ENCODE results near the gene SMARCAL1. TPM values are rescaled to one million over a fixed set of nuclear protein-coding genes. Genes with fewer than 3 reads are reported as not detected.

Gene SMARCAL1
- total RNA-seq, 2 donors from 2014 or later: 15.3 to 32.2 TPM

DNA sequence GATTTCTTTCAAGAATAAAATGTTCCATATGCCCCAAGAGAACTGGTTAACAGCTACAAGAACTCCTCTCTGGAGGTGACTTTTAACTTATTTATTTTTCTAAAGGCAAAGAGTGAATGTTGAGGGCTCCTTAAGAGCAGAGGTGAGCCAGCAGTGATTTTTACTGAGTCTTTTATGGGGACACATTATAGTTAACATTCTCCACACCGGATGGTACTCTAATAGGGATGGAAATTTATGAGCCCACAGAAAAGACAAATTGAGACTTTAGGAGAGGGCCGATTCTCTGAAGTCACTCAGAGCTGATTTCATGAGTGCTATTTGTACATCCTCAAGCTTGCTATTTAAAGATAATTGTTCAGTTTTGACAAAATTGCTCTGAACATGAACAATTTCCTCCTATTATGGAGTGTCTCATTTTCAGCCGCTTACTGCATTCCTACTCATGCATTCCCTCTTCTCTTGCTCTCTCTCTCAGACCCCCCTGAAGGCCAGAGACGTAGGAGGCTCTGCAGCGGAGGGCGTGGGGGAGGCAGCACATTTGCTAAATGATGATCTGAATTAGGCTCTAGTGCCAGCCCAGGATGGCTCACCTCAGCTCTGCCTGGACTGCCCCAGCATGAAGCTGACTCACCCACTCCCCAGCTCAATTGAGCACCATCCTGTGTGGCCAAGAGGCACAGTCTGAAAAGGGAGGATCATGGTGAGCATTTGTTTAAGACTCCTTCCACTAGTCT lies 80.5 kb downstream of the SMARCAL1 start:
- no peaks in the 10 kb centered on the region for H3K9me3 ChIP-seq
- WGBS: 32% methylated on average over 6 of the region's 6 CpGs
- H3K27me3 ChIP-seq (replicated peaks; ENCODE audit: insufficient read depth): no peaks in the 10 kb centered on the region
- DNase-seq (ENCODE audit: low spot score): no peak
- intact Hi-C loops (cut with DNase I): no loop called here
- H3K4me1 ChIP-seq (replicated peaks): no peaks in the 10 kb centered on the region
- H3K27ac ChIP-seq: no peak overlapping the region
- TF ChIP-seq POLR2AphosphoS5 (IDR thresholded peaks at IDR 0.05): no peak
- TF ChIP-seq POLR2A (IDR thresholded peaks at IDR 0.05): no peak
- TF ChIP-seq, protein P1, sequence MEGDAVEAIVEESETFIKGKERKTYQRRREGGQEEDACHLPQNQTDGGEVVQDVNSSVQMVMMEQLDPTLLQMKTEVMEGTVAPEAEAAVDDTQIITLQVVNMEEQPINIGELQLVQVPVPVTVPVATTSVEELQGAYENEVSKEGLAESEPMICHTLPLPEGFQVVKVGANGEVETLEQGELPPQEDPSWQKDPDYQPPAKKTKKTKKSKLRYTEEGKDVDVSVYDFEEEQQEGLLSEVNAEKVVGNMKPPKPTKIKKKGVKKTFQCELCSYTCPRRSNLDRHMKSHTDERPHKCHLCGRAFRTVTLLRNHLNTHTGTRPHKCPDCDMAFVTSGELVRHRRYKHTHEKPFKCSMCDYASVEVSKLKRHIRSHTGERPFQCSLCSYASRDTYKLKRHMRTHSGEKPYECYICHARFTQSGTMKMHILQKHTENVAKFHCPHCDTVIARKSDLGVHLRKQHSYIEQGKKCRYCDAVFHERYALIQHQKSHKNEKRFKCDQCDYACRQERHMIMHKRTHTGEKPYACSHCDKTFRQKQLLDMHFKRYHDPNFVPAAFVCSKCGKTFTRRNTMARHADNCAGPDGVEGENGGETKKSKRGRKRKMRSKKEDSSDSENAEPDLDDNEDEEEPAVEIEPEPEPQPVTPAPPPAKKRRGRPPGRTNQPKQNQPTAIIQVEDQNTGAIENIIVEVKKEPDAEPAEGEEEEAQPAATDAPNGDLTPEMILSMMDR (IDR thresholded peaks at IDR 0.05): no peak
- H3K36me3 ChIP-seq: no peaks in the 10 kb centered on the region
- H3K4me3 ChIP-seq: no peak overlapping the region

DNA sequence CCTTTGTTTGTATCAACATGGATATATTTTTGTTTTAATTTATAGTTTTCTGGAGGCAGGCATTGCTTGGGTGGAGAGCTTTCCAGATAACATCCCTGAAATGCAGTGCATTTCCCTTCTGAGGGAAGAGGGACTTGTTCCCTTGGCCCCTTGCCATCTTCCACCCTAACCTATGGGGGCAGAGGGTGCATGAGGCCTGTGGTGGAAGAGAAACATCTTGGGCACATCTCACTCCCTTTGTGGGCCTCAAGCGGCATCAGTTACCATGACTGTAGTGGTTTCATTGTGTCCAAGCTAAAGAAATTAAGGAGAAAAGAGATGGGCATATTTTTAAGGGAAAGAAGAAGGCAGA lies 81.0 kb downstream of the SMARCAL1 start:
- WGBS: 88% methylated on average over 1 of the region's 1 CpG
- Histone ChIP-seq H3K9me3 (no peaks in the 10 kb centered on the region), H3K4me3 (no peak overlapping the region), H3K4me1 (replicated peaks) (no peaks in the 10 kb centered on the region), H3K27ac (no peak overlapping the region), H3K36me3 (no peaks in the 10 kb centered on the region), H3K27me3 (replicated peaks; ENCODE audit: insufficient read depth) (no peaks in the 10 kb centered on the region)
- TF ChIP-seq POLR2A (IDR thresholded peaks at IDR 0.05) (no peak), POLR2AphosphoS5 (IDR thresholded peaks at IDR 0.05) (no peak)
- TF ChIP-seq, protein P1 (IDR thresholded peaks at IDR 0.05): no peak
- no peak for DNase-seq (ENCODE audit: low spot score)
- intact Hi-C loops (cut with DNase I): no loop called here

DNA sequence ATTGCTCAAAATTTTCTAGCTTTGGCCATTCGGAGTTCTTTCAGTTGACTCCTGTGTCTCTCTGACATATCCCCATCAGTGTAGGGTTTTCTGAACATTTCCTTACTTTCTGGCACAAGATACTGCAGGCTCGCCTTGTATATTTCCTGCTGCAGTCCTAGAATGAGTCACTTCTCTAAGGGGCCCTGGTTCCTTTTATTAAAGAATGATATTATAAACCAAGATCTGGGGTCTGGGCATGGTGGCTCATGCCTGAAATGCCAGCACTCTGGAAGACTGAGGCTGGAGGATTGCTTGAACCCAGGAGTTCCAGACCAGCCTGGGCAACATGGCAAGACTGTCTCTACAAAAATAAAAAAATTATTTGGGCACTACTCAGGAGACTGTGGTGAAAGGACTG lies 83.4 kb downstream of the SMARCAL1 start:
- DNase-seq (ENCODE audit: low spot score): no peak
- H3K27ac ChIP-seq: no peak overlapping the region
- no peaks in the 10 kb centered on the region for H3K9me3 ChIP-seq
- H3K4me3 ChIP-seq: no peak overlapping the region
- H3K27me3 ChIP-seq (replicated peaks; ENCODE audit: insufficient read depth): no peaks in the 10 kb centered on the region
- no peak for TF ChIP-seq POLR2A (IDR thresholded peaks at IDR 0.05)
- TF ChIP-seq POLR2AphosphoS5 (IDR thresholded peaks at IDR 0.05): no peak
- TF ChIP-seq, protein P1 (IDR thresholded peaks at IDR 0.05): no peak
- intact Hi-C loops (cut with DNase I): no loop called here
- H3K36me3 ChIP-seq: no peaks in the 10 kb centered on the region
- H3K4me1 ChIP-seq (replicated peaks): peaks cover 6% of the 10 kb centered on the region
- 78% methylated on average over 2 of the region's 2 CpGs for WGBS

DNA sequence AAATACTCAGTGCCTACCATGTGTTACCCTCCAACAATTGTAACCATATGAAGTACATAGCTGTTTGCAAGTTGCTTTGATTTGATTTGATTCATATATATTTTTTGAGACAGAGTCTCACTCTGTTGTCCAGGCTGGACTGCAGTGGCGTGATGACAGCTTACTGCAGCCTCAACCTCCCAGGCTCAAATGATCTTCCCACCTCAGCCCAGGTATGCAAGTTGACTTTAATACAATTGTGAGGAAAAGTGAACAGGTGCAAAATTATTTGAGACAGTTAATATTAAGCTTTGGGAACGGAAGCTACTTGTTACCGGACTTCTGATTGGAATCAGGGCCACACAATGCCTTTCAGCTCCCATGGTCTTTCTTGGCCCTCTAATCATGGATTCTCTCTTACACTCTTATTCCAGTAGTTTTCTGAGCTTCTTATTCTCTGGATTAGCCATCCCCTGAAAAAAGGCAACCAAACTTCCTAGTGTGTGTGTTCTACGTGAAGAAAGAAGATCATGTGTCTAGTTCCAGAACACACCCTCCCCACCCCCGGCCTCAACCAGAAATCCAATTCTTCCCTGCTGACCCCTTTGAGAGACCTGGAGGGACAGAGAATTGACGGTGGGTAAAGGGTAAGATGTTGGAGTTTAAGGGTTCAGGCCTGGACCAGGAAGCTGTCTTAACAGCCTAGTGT lies 85.2 kb downstream of the SMARCAL1 start:
- intact Hi-C loops (cut with DNase I): no loop called here
- peaks cover 11% of the 10 kb centered on the region for H3K4me1 ChIP-seq (replicated peaks)
- H3K4me3 ChIP-seq: peak overlapping the region; percentile 65
- TF ChIP-seq POLR2AphosphoS5 (IDR thresholded peaks at IDR 0.05) (no peak), POLR2A (IDR thresholded peaks at IDR 0.05) (no peak)
- no peaks in the 10 kb centered on the region for H3K36me3 ChIP-seq
- H3K27me3 ChIP-seq (replicated peaks; ENCODE audit: insufficient read depth): no peaks in the 10 kb centered on the region
- H3K27ac ChIP-seq: no peak overlapping the region
- H3K9me3 ChIP-seq: no peaks in the 10 kb centered on the region
- no peak for DNase-seq (ENCODE audit: low spot score)
- WGBS: 78% methylated on average over 6 of the region's 6 CpGs

DNA sequence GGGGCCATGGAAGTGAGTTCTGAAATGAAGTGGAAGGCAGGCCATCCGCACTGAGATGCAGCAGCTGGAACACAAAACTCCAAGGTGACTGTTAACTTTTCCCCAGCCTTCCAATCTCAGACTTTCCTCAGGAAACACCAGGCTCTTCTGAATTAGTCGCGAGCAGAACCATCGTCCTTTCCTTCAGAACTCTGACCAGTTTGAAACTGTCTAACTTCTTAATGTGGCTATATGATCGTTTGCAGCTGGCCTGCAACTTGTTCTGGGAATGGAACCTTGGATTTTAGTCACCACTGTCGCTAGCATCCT lies 85.7 kb downstream of the SMARCAL1 start:
- 19% methylated on average over 6 of the region's 6 CpGs for WGBS
- Histone ChIP-seq H3K36me3 (no peaks in the 10 kb centered on the region), H3K27ac (peak overlapping the region; percentile 65 to 71), H3K4me3 (peak overlapping the region; percentile 65), H3K4me1 (replicated peaks) (peaks cover 11% of the 10 kb centered on the region), H3K27me3 (replicated peaks; ENCODE audit: insufficient read depth) (no peaks in the 10 kb centered on the region), H3K9me3 (no peaks in the 10 kb centered on the region)
- DNase-seq (ENCODE audit: low spot score): no peak
- intact Hi-C loops (cut with DNase I): no loop called here
- TF ChIP-seq POLR2AphosphoS5 (IDR thresholded peaks at IDR 0.05) (no peak), POLR2A (IDR thresholded peaks at IDR 0.05) (no peak)
- TF ChIP-seq, protein P1 (IDR thresholded peaks at IDR 0.05): no peak
